Fibroblast of skin of right biceps (primary cell): ENCODE results near the gene ZIC2.

Experiments
- DNase-seq: peaks from one replicate; pipeline ENCODE4 v3.0.0-alpha.2; 2013

The ZIC2 gene

GRCh38 chr13:99960663-99961311, 20.8 kb upstream of the ZIC2 start:
- DNase-seq: no peak

- no peak for DNase-seq
Measured at GRCh38 chr13:99961636-99962035, 19.9 kb upstream of the ZIC2 start.

GRCh38 chr13:99962242-99962641, 19.3 kb upstream of the ZIC2 start:
- DNase-seq: no peak

- DNase-seq: no peak
Measured at GRCh38 chr13:99963816-99964339, 17.7 kb upstream of the ZIC2 start.

GRCh38 chr13:99965329-99966000, 16.1 kb upstream of the ZIC2 start:
- DNase-seq: no peak

GRCh38 chr13:99966064-99966805, 15.3 kb upstream of the ZIC2 start:
- DNase-seq: no peak

GRCh38 chr13:99967498-99967868, 14.1 kb upstream of the ZIC2 start:
- no peak for DNase-seq

GRCh38 chr13:99967869-99968520, 13.6 kb upstream of the ZIC2 start:
- DNase-seq: no peak

- no peak for DNase-seq
Measured at GRCh38 chr13:99968521-99969452, 12.8 kb upstream of the ZIC2 start.

GRCh38 chr13:99969453-99969918, 12.1 kb upstream of the ZIC2 start:
- DNase-seq: no peak

- DNase-seq: no peak
Measured at GRCh38 chr13:99969919-99970650, 11.5 kb upstream of the ZIC2 start.

GRCh38 chr13:99970651-99971575, 10.7 kb upstream of the ZIC2 start:
- no peak for DNase-seq

GRCh38 chr13:99971576-99972189, 9.9 kb upstream of the ZIC2 start, which contains the start of gene ZIC5:
Gene ZIC5, minus strand, starts transcription at chr13:99971767. Its CDS starts 164 bp downstream, at chr13:99971603.
- DNase-seq: no peak

- DNase-seq: no peak
Measured at GRCh38 chr13:99972190-99972731, 9.3 kb upstream of the ZIC2 start.

GRCh38 chr13:99973163-99973807, 8.3 kb upstream of the ZIC2 start:
- DNase-seq: no peak

- no peak for DNase-seq
Measured at GRCh38 chr13:99973808-99974185, 7.8 kb upstream of the ZIC2 start.

- DNase-seq: no peak
Measured at GRCh38 chr13:99974296-99974938, 7.2 kb upstream of the ZIC2 start.

- DNase-seq: no peak
Measured at GRCh38 chr13:99974939-99975561, 6.5 kb upstream of the ZIC2 start.
